Neuronal stem cell (in vitro differentiated cells): ENCODE data around the gene INAFM1.

Experiments
- DNase-seq: peaks from one replicate; pipeline ENCODE4 v3.0.0-alpha.2; 2013; ENCODE audit warnings: low spot score
- H2AFZ ChIP-seq: one replicate; pipeline ENCODE4 v1.6.1; 2013; ENCODE audit warnings: mild to moderate bottlenecking, low read length, inconsistent platforms
- H2AK5ac ChIP-seq: 2 replicates; pipeline ENCODE4 v1.6.1; 2013; ENCODE audit warnings: low read depth, mild to moderate bottlenecking, inconsistent platforms, low read length, moderate library complexity, mixed read lengths
- H2BK120ac ChIP-seq: 2 replicates; pipeline ENCODE4 v1.6.1; 2013; ENCODE audit warnings: low read depth, mild to moderate bottlenecking, inconsistent platforms, low read length, moderate library complexity, mixed read lengths
- H2BK12ac ChIP-seq: one replicate; pipeline ENCODE4 v1.6.1; 2013; ENCODE audit warnings: low read length, inconsistent platforms
- H2BK15ac ChIP-seq: 2 replicates; pipeline ENCODE4 v1.6.1; 2013; ENCODE audit warnings: mild to moderate bottlenecking, low read length, inconsistent platforms, mixed read lengths
- H2BK5ac ChIP-seq: one replicate; pipeline ENCODE4 v1.6.1; 2013; ENCODE audit warnings: inconsistent platforms, mild to moderate bottlenecking, low read length, moderate library complexity
- H3K14ac ChIP-seq: one replicate; pipeline ENCODE4 v1.6.1; 2013; ENCODE audit warnings: low read length, inconsistent platforms
- H3K18ac ChIP-seq: 2 replicates; pipeline ENCODE4 v1.6.1; 2013; ENCODE audit warnings: low read length, inconsistent platforms
- H3K23ac ChIP-seq: 2 replicates; pipeline ENCODE4 v1.6.1; 2013; ENCODE audit warnings: low read depth, mild to moderate bottlenecking, mixed read lengths, low read length, inconsistent platforms; ENCODE audit not compliant: poor library complexity
- H3K27ac ChIP-seq: replicated peaks from 3 replicates; pipeline ENCODE4 v1.5.1; 2013; ENCODE audit warnings: low read length, inconsistent platforms
- H3K27me3 ChIP-seq, 3 experiments: 2 replicates each; pipeline ENCODE4 v1.6.1; 2013; ENCODE audit warnings: low read length in 3 of 3, mild to moderate bottlenecking in 2 of 3, inconsistent platforms in 1 of 3, low read depth in 1 of 3, mixed read lengths in 1 of 3, moderate library complexity in 1 of 3; ENCODE audit not compliant: control insufficient read depth in 3 of 3, insufficient read depth in 3 of 3
- H3K36me3 ChIP-seq, 2 donors: replicated peaks in 1 of 2; 2 replicates each; pipeline ENCODE4 v1.6.1; 2013; ENCODE audit warnings: low read length in 2 of 2; ENCODE audit not compliant: control insufficient read depth in 2 of 2, insufficient read depth in 2 of 2
- H3K4ac ChIP-seq: 2 replicates; pipeline ENCODE4 v1.6.1; 2013; ENCODE audit warnings: inconsistent platforms, mild to moderate bottlenecking, low read length, moderate library complexity
- H3K4me1 ChIP-seq, 2 donors: 1 replicate in 1 of 2; 2 replicates in 1 of 2; pipeline ENCODE4 v1.6.1; 2013; ENCODE audit warnings: low read length in 2 of 2, low read depth in 1 of 2; ENCODE audit not compliant: control insufficient read depth in 2 of 2, insufficient read depth in 1 of 2
- H3K4me2 ChIP-seq: one replicate; pipeline ENCODE4 v1.6.1; 2013; ENCODE audit warnings: mild to moderate bottlenecking, low read length, inconsistent platforms; ENCODE audit not compliant: insufficient read depth, poor library complexity, severe bottlenecking
- H3K4me3 ChIP-seq, 2 donors: 2 replicates each; pipeline ENCODE4 v1.5.1; 2013; ENCODE audit warnings: low read length in 2 of 2, mild to moderate bottlenecking in 2 of 2, inconsistent platforms in 1 of 2, moderate library complexity in 1 of 2
- H3K79me1 ChIP-seq: one replicate; pipeline ENCODE4 v1.6.1; 2013; ENCODE audit warnings: low read depth, mild to moderate bottlenecking, inconsistent platforms, low read length, moderate library complexity
- H3K9ac ChIP-seq: one replicate; pipeline ENCODE4 v1.6.1; 2013; ENCODE audit warnings: mild to moderate bottlenecking, low read depth, low read length, inconsistent platforms; ENCODE audit not compliant: poor library complexity
- H3K9me3 ChIP-seq, 2 donors: replicated peaks in 1 of 2; 2 replicates each; pipeline versions ENCODE3 to v1.6.1; 2013; ENCODE audit warnings: low read length in 2 of 2, mild to moderate bottlenecking in 2 of 2, inconsistent platforms in 1 of 2, low read depth in 1 of 2, mixed read lengths in 1 of 2, moderate library complexity in 1 of 2; ENCODE audit not compliant: control insufficient read depth in 2 of 2, insufficient read depth in 1 of 2
- H4K8ac ChIP-seq: one replicate; pipeline ENCODE4 v1.6.1; 2013; ENCODE audit warnings: low read depth, mild to moderate bottlenecking, inconsistent platforms, low read length, moderate library complexity
- H4K91ac ChIP-seq: one replicate; pipeline ENCODE4 v1.6.1; 2013; ENCODE audit warnings: low read length, low read depth, mild to moderate bottlenecking, inconsistent platforms; ENCODE audit not compliant: poor library complexity
- WGBS, 2 donors: extraction: QIAGEN DNeasy Blood & Tissue Kit; methylation state at CpG; one replicate each; pipeline ENCODE4 v1.1.7; 2013; ENCODE audit warnings: missing lambda C conversion rate in 2 of 2, mixed read lengths in 1 of 2; ENCODE audit not compliant: insufficient read length in 2 of 2, insufficient replicate concordance in 1 of 2; ENCODE audit errors: extremely low coverage in 2 of 2; 5-methylcytosine and 5-hydroxymethylcytosine counted together

Gene INAFM1

DNA sequence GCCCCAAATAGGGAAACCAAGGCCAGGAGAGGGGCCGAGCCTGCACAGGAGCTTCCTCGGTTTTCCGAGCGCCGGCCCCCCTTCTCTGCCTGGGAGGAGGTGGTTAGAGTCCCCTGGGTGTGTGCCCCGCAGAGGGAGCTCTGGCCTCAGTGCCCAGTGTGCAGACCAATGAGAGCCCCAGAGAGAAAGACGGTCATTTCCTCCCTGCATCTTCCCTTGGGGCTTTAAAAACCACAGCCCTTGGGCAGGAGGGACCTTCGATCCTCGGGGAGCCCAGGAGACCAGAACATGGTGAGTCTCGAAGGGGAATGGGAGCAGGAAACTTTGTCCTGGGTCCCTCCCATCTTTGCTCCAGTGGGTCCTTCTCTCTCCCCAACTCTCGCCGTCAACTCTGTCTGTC lies 34.9 kb downstream of the INAFM1 start, which contains the start of gene C5AR1:
TSS of gene C5AR1 (plus strand) at position 254 of the 400 bp plus-strand sequence. CDS start at position 289, 35 bp downstream.
- no CpG with 5 or more reads among the region's 12 CpGs for WGBS, 2 donors
- H2BK5ac ChIP-seq = no peak within 1 kb of the TSS
- H3K18ac ChIP-seq = peak within 1 kb of the TSS; percentile 64
- peak within 1 kb of the TSS; percentile 60 for H3K9ac ChIP-seq
- H3K4ac ChIP-seq = no peak within 1 kb of the TSS
- H3K4me3 ChIP-seq = no peak within 1 kb of the TSS
- no peak within 1 kb of the TSS for H4K91ac ChIP-seq
- H2BK12ac ChIP-seq = no peak within 1 kb of the TSS
- H3K36me3 ChIP-seq = no peaks in the 10 kb centered on the region
- H3K14ac ChIP-seq = no peak within 1 kb of the TSS
- H4K8ac ChIP-seq = no peak within 1 kb of the TSS
- no peak within 1 kb of the TSS for H2BK120ac ChIP-seq
- H2BK15ac ChIP-seq = peak within 1 kb of the TSS; percentile 17
- H3K27ac ChIP-seq = no peak within 1 kb of the TSS
- no peak within 1 kb of the TSS for H3K4me2 ChIP-seq
- no peak for DNase-seq
- H3K27me3 ChIP-seq = no peaks in the 10 kb centered on the region
- no peaks in the 10 kb centered on the region for H3K4me1 ChIP-seq
- no peak within 1 kb of the TSS for H3K23ac ChIP-seq
- H3K9me3 ChIP-seq = no peaks in the 10 kb centered on the region
- no peaks in the 10 kb centered on the region for H3K79me1 ChIP-seq
- H2AFZ ChIP-seq = no peak within 1 kb of the TSS
- H2AK5ac ChIP-seq = peak within 1 kb of the TSS; percentile 70

- Histone ChIP-seq H3K4ac (no peak overlapping the region), H2BK120ac (no peak overlapping the region), H3K4me3 (no peak overlapping the region), H3K36me3 (no peaks in the 10 kb centered on the region), H2AK5ac (no peak overlapping the region), H3K27me3 (no peaks in the 10 kb centered on the region), H2BK15ac (no peak overlapping the region), H3K9me3 (no peaks in the 10 kb centered on the region), H3K79me1 (no peaks in the 10 kb centered on the region), H3K4me2 (no peak overlapping the region), H4K91ac (no peak overlapping the region), H3K27ac (no peak overlapping the region), H4K8ac (no peak overlapping the region), H2BK12ac (no peak overlapping the region), H3K23ac (no peak overlapping the region), H3K14ac (no peak overlapping the region), H3K18ac (no peak overlapping the region), H3K4me1 (no peaks in the 10 kb centered on the region), H3K9ac (no peak overlapping the region), H2BK5ac (no peak overlapping the region), H2AFZ (no peak overlapping the region)
- WGBS, 2 donors = no CpG with 5 or more reads among the region's 2 CpGs
- no peak for DNase-seq
Observed at GRCh38 chr19:47310323-47310722, 35.6 kb downstream of the INAFM1 start.

GRCh38 chr19:47310819-47311218 lies 36.1 kb downstream of the INAFM1 start:
- H3K79me1 ChIP-seq = no peaks in the 10 kb centered on the region
- no peak overlapping the region for H3K4ac ChIP-seq
- H3K4me3 ChIP-seq = no peak overlapping the region
- H3K4me1 ChIP-seq = no peaks in the 10 kb centered on the region
- H2AFZ ChIP-seq = no peak overlapping the region
- H3K9me3 ChIP-seq = no peaks in the 10 kb centered on the region
- no peak overlapping the region for H3K23ac ChIP-seq
- H4K8ac ChIP-seq = no peak overlapping the region
- no peak overlapping the region for H4K91ac ChIP-seq
- H3K9ac ChIP-seq = no peak overlapping the region
- H3K4me2 ChIP-seq = no peak overlapping the region
- no peak overlapping the region for H2BK15ac ChIP-seq
- no peak overlapping the region for H3K14ac ChIP-seq
- no peak overlapping the region for H2BK5ac ChIP-seq
- H3K18ac ChIP-seq = no peak overlapping the region
- H2BK12ac ChIP-seq = no peak overlapping the region
- H2BK120ac ChIP-seq = no peak overlapping the region
- no CpG with 5 or more reads among the region's 5 CpGs for WGBS, 2 donors
- no peak overlapping the region for H2AK5ac ChIP-seq
- DNase-seq = no peak
- no peaks in the 10 kb centered on the region for H3K27me3 ChIP-seq
- no peaks in the 10 kb centered on the region for H3K36me3 ChIP-seq
- H3K27ac ChIP-seq = no peak overlapping the region

DNA sequence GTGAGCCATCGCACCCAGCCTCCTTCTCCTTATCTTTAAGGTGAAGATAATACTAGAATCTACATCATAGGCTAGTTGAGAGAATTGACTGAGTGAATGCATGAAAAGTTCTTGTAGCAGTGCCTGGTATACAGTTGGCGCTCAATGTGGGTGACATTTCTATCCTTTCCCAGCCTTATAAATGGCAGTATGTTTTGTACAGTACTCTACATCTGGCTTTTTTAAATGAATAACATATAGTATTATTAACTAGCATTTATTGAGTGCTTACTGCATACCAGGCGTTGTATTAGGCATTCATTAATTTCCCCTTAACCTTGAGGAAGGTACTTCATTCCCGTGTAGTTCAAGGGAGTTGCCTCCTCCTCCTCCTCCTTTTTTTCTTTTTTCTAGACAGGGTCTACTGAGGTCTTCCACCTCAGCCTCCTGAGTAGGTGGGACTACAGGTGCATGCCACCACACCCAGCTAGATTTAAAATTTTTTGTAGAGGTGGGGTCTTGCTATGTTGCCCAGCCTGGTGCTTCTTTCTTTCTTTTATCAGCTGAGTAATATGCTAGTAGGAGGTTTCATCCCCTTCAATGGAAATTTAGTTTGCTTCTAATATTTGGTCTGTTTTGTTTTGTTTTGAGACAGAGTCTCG lies 37.8 kb downstream of the INAFM1 start:
- H2BK12ac ChIP-seq = no peak overlapping the region

More for the DNA sequence above, 37.8 kb downstream of the INAFM1 start:
- H4K8ac ChIP-seq = no peak overlapping the region
- no peak overlapping the region for H3K27ac ChIP-seq
- H2AK5ac ChIP-seq = no peak overlapping the region
- no peak for DNase-seq
- no peak overlapping the region for H3K14ac ChIP-seq
- H3K27me3 ChIP-seq = no peaks in the 10 kb centered on the region
- H3K18ac ChIP-seq = no peak overlapping the region
- H3K4me3 ChIP-seq = no peak overlapping the region
- H3K4me2 ChIP-seq = no peak overlapping the region
- no peak overlapping the region for H2AFZ ChIP-seq
- no peaks in the 10 kb centered on the region for H3K4me1 ChIP-seq
- WGBS, 2 donors = no CpG with 5 or more reads among the region's 5 CpGs
- no peaks in the 10 kb centered on the region for H3K9me3 ChIP-seq
- no peak overlapping the region for H3K4ac ChIP-seq
- H2BK15ac ChIP-seq = no peak overlapping the region
- H2BK5ac ChIP-seq = no peak overlapping the region
- H3K36me3 ChIP-seq = no peaks in the 10 kb centered on the region
- H3K23ac ChIP-seq = no peak overlapping the region
- H4K91ac ChIP-seq = no peak overlapping the region
- H2BK120ac ChIP-seq = no peak overlapping the region
- no peaks in the 10 kb centered on the region for H3K79me1 ChIP-seq
- H3K9ac ChIP-seq = no peak overlapping the region
